B cell (primary cell): Measurements from ENCODE around the gene MRGPRG. TPM values are rescaled to one million over a fixed set of nuclear protein-coding genes. Genes with fewer than 3 reads are reported as not detected.

ENCODE experiments used
- ATAC-seq: fragments of 200-7000 bp; cut with Tn5 transposase; one replicate; pipeline ENCODE4 v1.10.0; 2021; ENCODE audit warnings: low read depth, mild to moderate bottlenecking, moderate number of reproducible peaks, moderate library complexity
- CTCF ChIA-PET: fragments of 350-600 bp; sonication (Branson Sonifier 250); formaldehyde crosslinking; loops from one replicate; lab custom pipeline; 2021; ENCODE audit warnings: antibody characterized with exemption, inconsistent platforms; lab: Charles Lee
- POLR2A ChIA-PET: fragments of 350-600 bp; sonication (Branson Sonifier 250); formaldehyde crosslinking; loops from one replicate; lab custom pipeline; 2021; ENCODE audit warnings: antibody characterized with exemption; lab: Charles Lee
- DNase-seq: peaks from one replicate; pipeline ENCODE4 v3.0.0; 2013
- H2AFZ ChIP-seq: 2 replicates; pipeline ENCODE4 v1.6.1; 2012; ENCODE audit warnings: mild to moderate bottlenecking, low read depth, low read length; ENCODE audit not compliant: insufficient read depth, poor library complexity, severe bottlenecking
- H3K27ac ChIP-seq, 2 donors: 1 replicate in 1 of 2; 2 replicates in 1 of 2; pipeline ENCODE4 v1.5.1; 2012 to 2013; ENCODE audit warnings: low read length in 2 of 2, mild to moderate bottlenecking in 2 of 2, moderate library complexity in 1 of 2
- H3K27me3 ChIP-seq, 4 experiments: fragments of 200-600 bp in 1 of 4; sonication (generic) in 1 of 4; replicated peaks in 1 of 4; 1 replicate in 2 of 4; 2 replicates in 2 of 4; pipeline versions ENCODE4 v1.6.1 to v1.7.0; 2013 to 2016; ENCODE audit warnings: low read length in 3 of 4, mild to moderate bottlenecking in 2 of 4, mixed read lengths in 1 of 4, moderate library complexity in 1 of 4; ENCODE audit not compliant: insufficient read depth in 4 of 4, control insufficient read depth in 3 of 4; ENCODE audit errors: control extremely low read depth in 1 of 4
- H3K36me3 ChIP-seq, 2 experiments: replicated peaks in 1 of 2; 1 replicate in 1 of 2; 2 replicates in 1 of 2; pipeline versions ENCODE4 v1.6.1 to v1.7.1; 2013; ENCODE audit warnings: low read length in 1 of 2; ENCODE audit not compliant: insufficient read depth in 2 of 2, control insufficient read depth in 1 of 2; ENCODE audit errors: control extremely low read depth in 1 of 2, extremely low read depth in 1 of 2
- H3K4me1 ChIP-seq, 2 donors: fragments of 200-600 bp in 1 of 2; sonication (generic) in 1 of 2; 1 replicate in 1 of 2; 2 replicates in 1 of 2; pipeline versions ENCODE4 v1.5.1 to v1.6.1; 2013 to 2017; ENCODE audit warnings: low read length in 2 of 2; ENCODE audit not compliant: control insufficient read depth in 2 of 2, insufficient read depth in 2 of 2
- H3K4me2 ChIP-seq: replicated peaks from 2 replicates; pipeline ENCODE3; 2012; ENCODE audit warnings: mild to moderate bottlenecking, low read depth, low read length; ENCODE audit not compliant: poor library complexity, severe bottlenecking
- H3K4me3 ChIP-seq, 5 experiments: fragments of 200-600 bp in 1 of 5; sonication (generic) in 1 of 5; 1 replicate in 3 of 5; 2 replicates in 2 of 5; pipeline versions ENCODE4 v1.5.1 to v1.7.0; 2011 to 2016; ENCODE audit warnings: low read length in 4 of 5, mild to moderate bottlenecking in 4 of 5, low read depth in 2 of 5, control low read depth in 1 of 5, moderate library complexity in 1 of 5; ENCODE audit not compliant: insufficient read depth in 1 of 5; ENCODE audit errors: control extremely low read depth in 1 of 5, extremely low read depth in 1 of 5
- H3K79me2 ChIP-seq: fragments of 200-600 bp; sonication (generic); one replicate; pipeline ENCODE4 v1.6.0; 2016; ENCODE audit warnings: low read length; ENCODE audit not compliant: control insufficient read depth, insufficient read depth
- H3K9ac ChIP-seq: fragments of 200-600 bp; sonication (generic); 2 replicates; pipeline ENCODE4 v1.6.1; 2017; ENCODE audit warnings: mild to moderate bottlenecking, low read length, moderate library complexity
- H3K9me3 ChIP-seq, 3 donors: one replicate each; pipeline versions ENCODE4 v1.6.1 to v1.7.1; 2013; ENCODE audit warnings: low read length in 2 of 3; ENCODE audit not compliant: control insufficient read depth in 2 of 3, insufficient read depth in 1 of 3; ENCODE audit errors: control extremely low read depth in 1 of 3
- H4K20me1 ChIP-seq: 2 replicates; pipeline ENCODE4 v1.6.0; 2012; ENCODE audit warnings: mild to moderate bottlenecking, low read length; ENCODE audit not compliant: insufficient read depth, control insufficient read depth, poor library complexity, severe bottlenecking
- H3K27ac Mint-ChIP-seq: one replicate; pipeline ENCODE4 v1.8.0; 2021; ENCODE audit warnings: mixed read lengths
- H3K27me3 Mint-ChIP-seq: one replicate; pipeline ENCODE4 v1.8.0; 2021; ENCODE audit warnings: mixed read lengths
- H3K4me1 Mint-ChIP-seq: one replicate; pipeline ENCODE4 v1.8.0; 2021; ENCODE audit warnings: mixed read lengths
- H3K4me3 Mint-ChIP-seq: one replicate; pipeline ENCODE4 v1.8.0; 2021; ENCODE audit warnings: mixed read lengths
- H3K9me3 Mint-ChIP-seq: one replicate; pipeline ENCODE4 v1.8.0; 2022; ENCODE audit warnings: mixed read lengths; ENCODE audit not compliant: insufficient read depth
- EZH2 ChIP-seq: IDR thresholded peaks from 2 replicates; pipeline ENCODE4 v1.6.1; 2012; ENCODE audit warnings: borderline replicate concordance, low read depth, mild to moderate bottlenecking, moderate library complexity, low read length; ENCODE audit not compliant: insufficient read depth, poor library complexity, severe bottlenecking
- WGBS: methylation state at CpG from one replicate; pipeline ENCODE4 v1.1.5; 2013; ENCODE audit warnings: missing lambda C conversion rate; ENCODE audit not compliant: insufficient coverage; 5-methylcytosine and 5-hydroxymethylcytosine counted together
- intact Hi-C: fragments of 100-400 bp; cut with micrococcal nuclease; formaldehyde crosslinking; loops from one replicate; pipeline ENCODE4 v1.10.0; 2022
- polyA plus RNA-seq: library from polyadenylated mRNA; depleted of rRNA; stranded (reverse); fragments of >200 nt; gene quantifications from 2 replicates; pipeline ENCODE4 v1.2.3, GENCODE V29; 2012
- total RNA-seq, 2 donors: library from RNA; stranded (reverse); fragments of 120-200 nt in 1 of 2; gene quantifications; 1 replicate in 1 of 2; 2 replicates in 1 of 2; pipeline versions ENCODE4 v1.2.3 to v1.2.4, GENCODE V29; 2013 to 2022
- TF ChIP-seq, protein P1 (sequence below): fragments of 200-600 bp; IDR thresholded peaks from one replicate; pipeline ENCODE4 v1.8.0; 2022; ENCODE audit warnings: antibody characterized with exemption, mild to moderate bottlenecking

The MRGPRG gene
- total and polyA plus RNA-seq, 2 donors (not counting 1 experiment from before 2014, with no cell fraction given): not detected

DNA sequence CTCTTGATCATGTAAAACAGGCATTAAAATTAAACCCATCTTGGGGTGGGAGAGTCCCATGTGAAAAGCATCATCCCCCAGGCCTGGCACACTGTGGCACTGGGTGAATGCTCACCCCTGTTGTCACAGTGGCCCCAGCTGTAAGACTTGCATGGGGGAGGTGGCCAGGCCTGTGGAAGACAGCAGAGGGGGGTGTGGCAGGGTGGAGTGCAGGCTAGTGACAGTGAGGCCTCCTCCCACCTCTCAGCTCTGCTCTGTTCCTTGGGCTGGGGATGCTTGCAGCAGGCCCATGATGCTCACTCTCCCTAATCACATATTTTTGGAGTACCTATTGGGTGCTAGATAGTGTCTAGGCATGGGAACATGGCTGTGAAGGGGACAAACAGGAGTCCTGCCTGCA, 43.4 kb downstream of the MRGPRG start:
- no peak overlapping the region for H3K9ac ChIP-seq
- no peak overlapping the region for H3K27ac Mint-ChIP-seq
- DNase-seq (no peak), ATAC-seq (no peak)
- H3K4me3 ChIP-seq: no peak overlapping the region
- no peak for TF ChIP-seq EZH2
- TF ChIP-seq, protein P1, sequence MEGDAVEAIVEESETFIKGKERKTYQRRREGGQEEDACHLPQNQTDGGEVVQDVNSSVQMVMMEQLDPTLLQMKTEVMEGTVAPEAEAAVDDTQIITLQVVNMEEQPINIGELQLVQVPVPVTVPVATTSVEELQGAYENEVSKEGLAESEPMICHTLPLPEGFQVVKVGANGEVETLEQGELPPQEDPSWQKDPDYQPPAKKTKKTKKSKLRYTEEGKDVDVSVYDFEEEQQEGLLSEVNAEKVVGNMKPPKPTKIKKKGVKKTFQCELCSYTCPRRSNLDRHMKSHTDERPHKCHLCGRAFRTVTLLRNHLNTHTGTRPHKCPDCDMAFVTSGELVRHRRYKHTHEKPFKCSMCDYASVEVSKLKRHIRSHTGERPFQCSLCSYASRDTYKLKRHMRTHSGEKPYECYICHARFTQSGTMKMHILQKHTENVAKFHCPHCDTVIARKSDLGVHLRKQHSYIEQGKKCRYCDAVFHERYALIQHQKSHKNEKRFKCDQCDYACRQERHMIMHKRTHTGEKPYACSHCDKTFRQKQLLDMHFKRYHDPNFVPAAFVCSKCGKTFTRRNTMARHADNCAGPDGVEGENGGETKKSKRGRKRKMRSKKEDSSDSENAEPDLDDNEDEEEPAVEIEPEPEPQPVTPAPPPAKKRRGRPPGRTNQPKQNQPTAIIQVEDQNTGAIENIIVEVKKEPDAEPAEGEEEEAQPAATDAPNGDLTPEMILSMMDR: no peak
- no peak overlapping the region for H3K4me3 Mint-ChIP-seq
- H3K27ac ChIP-seq: no peak overlapping the region
- H4K20me1 ChIP-seq: no peaks in the 10 kb centered on the region
- no peaks in the 10 kb centered on the region for H3K36me3 ChIP-seq
- H2AFZ ChIP-seq: no peak overlapping the region
- H3K4me2 ChIP-seq: no peak overlapping the region
- peaks cover 0 to 3% (median under 1%) of the 10 kb centered on the region in 4 experiments for H3K27me3 ChIP-seq
- peaks cover 21% of the 10 kb centered on the region for H3K27me3 Mint-ChIP-seq
- POLR2A ChIA-PET: no interaction called here
- no peaks in the 10 kb centered on the region for H3K4me1 Mint-ChIP-seq
- H3K4me1 ChIP-seq: no peaks in the 10 kb centered on the region
- peaks cover 2 to 15% (median 14%) of the 10 kb centered on the region in 3 donors for H3K9me3 ChIP-seq
- intact Hi-C loops: no loop called here
- peaks cover 10% of the 10 kb centered on the region for H3K9me3 Mint-ChIP-seq
- CTCF ChIA-PET: no interaction called here
- H3K79me2 ChIP-seq: no peaks in the 10 kb centered on the region

DNA sequence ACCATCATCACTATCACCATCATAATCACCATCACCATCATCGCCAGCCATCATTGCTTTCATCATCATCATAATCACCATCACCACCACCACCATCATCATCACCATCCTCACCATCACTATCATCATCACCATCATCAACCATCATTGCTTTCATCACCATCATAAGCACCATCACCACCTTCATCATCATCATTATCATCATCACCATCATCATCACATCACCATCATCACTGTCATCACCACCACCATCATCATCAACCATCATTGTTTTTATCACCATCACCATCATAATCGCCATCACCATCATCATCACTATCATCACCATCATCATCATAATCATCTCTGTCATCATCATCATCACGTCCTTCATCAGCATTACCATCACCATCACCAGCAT, 44.2 kb downstream of the MRGPRG start:
- Histone ChIP-seq H3K27me3 (peaks cover 0 to 8% (median 1%) of the 10 kb centered on the region in 4 experiments), H3K9ac (no peak overlapping the region), H3K9me3 (peaks cover 2 to 15% (median 14%) of the 10 kb centered on the region in 3 donors), H3K36me3 (no peaks in the 10 kb centered on the region), H3K4me1 (no peaks in the 10 kb centered on the region), H3K4me2 (no peak overlapping the region), H3K4me3 (no peak overlapping the region), H3K27ac (no peak overlapping the region), H3K79me2 (no peaks in the 10 kb centered on the region), H4K20me1 (no peaks in the 10 kb centered on the region), H2AFZ (no peak overlapping the region)
- intact Hi-C loops: no loop called here
- Mint-ChIP-seq H3K4me3 (no peak overlapping the region), H3K27ac (no peak overlapping the region), H3K27me3 (peaks cover 27% of the 10 kb centered on the region), H3K4me1 (no peaks in the 10 kb centered on the region), H3K9me3 (peaks cover 10% of the 10 kb centered on the region)
- TF ChIP-seq, protein P1: no peak
- TF ChIP-seq EZH2: no peak
- CTCF ChIA-PET: no interaction called here
- ATAC-seq (no peak), DNase-seq (no peak)
- POLR2A ChIA-PET: no interaction called here
- 94% methylated on average over 3 of the region's 3 CpGs for WGBS
